Hematopoietic multipotent progenitor cell treated with erythropoietin and hydrocortisone succinate and interleukin-3 and kit ligand, for 15 days (in vitro differentiated cells): Measurements from ENCODE around the gene PGGHG.
"Not testable (repeated sequence)": the region's sequence is repeated elsewhere in the genome, so short reads cannot be mapped to it uniquely, and the experiment has no call there.

Experiments
- DNase-seq: peaks from one replicate; pipeline ENCODE4 v3.0.0-alpha.2; 2015; ENCODE audit warnings: low spot score

The PGGHG gene

GRCh38 chr11:330307-330693 is 41.4 kb downstream of the PGGHG start:
- no peak for DNase-seq

- DNase-seq, result no peak
Observed at GRCh38 chr11:330694-331357, 41.9 kb downstream of the PGGHG start.

DNA sequence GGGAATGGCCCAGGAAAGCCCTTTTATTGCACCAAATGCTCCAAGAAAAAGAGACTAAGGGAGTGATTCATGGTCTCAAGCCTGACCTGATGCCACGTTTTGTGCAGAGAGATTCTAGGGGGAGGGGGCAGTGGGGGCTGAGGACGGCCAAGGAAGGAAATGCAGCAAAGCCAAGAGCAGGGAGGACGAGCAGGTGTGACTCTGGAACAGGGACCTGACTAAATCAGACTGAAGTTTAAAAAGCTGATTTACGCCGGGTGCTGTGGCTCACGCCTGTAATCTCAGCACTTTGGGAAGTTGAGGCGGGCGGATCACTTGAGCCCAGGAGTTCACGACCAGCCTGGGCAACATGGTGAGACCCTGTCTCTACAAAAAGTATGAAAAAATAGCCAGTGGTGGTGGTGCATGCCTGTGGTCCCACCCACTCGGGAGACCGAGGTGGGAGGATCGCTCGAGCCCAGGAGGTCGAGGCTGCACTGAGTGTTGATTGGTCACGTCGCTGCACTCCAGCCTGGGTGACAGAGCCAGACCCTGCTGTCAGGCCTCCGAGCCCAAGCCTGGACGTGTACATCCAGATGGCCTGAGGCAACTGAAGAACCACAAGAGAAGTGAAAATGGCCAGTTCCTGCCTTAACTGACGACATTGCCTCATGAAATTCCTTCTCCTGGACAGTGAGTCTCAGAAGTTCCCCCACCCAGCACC is 42.6 kb downstream of the PGGHG start:
- DNase-seq, result no peak

GRCh38 chr11:332651-333480 is 43.9 kb downstream of the PGGHG start:
- no peak for DNase-seq

DNA sequence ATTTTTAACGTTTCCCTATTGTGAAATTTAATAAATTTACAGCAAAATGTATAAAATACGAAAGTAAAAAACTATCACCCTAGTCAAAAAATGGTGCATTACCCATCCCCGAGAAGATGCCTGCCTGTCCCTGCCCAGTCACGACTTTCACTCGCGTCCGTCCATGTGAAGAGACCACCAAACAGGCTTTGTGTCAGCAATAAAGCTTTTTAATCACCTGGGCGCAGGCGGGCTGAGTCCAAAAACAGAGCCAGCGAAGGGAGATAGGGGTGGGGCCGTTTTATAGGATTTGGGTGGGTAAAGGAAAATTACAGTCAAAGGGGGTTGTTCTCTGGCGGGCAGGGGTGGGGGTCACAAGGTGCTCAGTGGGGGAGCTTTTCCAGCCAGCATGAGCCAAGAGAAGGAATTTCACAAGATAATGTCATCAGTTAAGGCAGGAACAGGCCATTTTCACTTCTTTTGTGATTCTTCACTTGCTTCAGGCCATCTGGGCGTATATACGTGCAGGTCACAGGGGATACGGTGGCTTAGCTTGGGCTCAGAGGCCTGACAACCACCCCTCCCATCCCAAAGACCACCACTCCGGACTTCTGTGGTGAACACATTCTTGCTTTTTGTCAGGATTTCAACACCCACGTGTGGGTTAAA is 44.8 kb downstream of the PGGHG start:
- not testable (repeated sequence) for DNase-seq

GRCh38 chr11:334264-334994 is 45.5 kb downstream of the PGGHG start:
- no peak for DNase-seq

DNA sequence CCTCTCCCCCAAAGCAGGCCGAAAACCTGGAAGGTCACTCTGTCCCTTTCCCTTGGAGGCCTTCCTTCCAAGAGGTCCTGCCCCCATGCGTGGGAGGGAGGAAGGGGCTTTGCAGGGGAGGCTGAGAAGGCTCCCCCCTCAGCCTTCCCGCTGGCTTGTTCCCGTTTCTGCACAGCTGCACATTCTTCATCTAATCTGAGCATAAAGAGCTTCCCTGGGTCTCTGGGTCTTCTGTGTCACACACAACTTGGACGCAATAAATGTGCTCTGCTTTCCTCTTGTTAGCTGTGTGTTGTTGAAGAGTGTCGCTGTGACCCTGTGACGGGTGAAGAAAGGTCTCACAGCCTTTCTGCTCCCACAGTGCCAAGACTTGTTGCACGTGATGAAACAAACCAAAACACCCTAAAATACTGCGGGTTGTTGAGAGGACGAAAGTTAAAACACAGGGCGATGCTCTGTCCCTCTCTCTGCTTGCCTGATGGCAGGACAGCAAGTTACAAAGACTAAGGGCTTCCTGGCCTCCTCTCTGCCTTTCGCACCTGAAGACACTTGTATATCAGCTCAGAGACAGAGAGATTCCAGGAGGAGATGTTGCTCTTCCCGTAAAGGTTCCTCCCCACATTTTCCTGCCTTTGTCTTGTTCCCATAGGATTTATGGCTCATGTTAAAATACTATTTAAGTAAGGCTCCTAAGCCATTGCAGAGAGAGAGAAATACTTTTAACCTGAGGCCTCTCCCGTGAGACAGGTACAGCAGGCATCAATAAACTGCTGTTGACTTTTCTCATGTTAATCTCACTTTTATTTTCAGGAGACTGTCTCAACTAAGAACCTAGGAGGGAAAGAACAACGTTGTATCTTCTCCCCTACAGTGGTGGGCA is 47.1 kb downstream of the PGGHG start:
- DNase-seq, result no peak

GRCh38 chr11:336659-337198 is 47.8 kb downstream of the PGGHG start:
- DNase-seq, result no peak

- DNase-seq, result no peak
Observed at GRCh38 chr11:337711-338110, 48.8 kb downstream of the PGGHG start.

DNA sequence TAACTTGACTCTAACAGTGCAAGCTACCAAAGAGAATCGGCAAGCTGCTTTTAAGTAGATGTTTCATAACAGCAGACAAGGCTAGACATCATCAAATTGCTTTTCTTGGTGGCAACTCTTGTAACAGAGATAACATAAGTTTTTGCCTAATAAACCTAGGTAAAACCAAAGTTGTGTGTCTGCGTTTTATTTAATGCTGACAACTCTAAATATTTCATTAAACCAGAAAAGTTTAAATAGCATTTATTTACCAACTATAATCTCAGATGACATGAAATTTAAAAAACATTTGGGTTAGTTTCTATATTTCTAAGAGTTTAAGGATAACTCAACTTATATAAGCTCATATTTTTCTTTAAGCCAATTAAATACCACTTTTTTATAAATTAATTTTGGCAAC is 51.0 kb downstream of the PGGHG start:
- DNase-seq, result no peak

DNA sequence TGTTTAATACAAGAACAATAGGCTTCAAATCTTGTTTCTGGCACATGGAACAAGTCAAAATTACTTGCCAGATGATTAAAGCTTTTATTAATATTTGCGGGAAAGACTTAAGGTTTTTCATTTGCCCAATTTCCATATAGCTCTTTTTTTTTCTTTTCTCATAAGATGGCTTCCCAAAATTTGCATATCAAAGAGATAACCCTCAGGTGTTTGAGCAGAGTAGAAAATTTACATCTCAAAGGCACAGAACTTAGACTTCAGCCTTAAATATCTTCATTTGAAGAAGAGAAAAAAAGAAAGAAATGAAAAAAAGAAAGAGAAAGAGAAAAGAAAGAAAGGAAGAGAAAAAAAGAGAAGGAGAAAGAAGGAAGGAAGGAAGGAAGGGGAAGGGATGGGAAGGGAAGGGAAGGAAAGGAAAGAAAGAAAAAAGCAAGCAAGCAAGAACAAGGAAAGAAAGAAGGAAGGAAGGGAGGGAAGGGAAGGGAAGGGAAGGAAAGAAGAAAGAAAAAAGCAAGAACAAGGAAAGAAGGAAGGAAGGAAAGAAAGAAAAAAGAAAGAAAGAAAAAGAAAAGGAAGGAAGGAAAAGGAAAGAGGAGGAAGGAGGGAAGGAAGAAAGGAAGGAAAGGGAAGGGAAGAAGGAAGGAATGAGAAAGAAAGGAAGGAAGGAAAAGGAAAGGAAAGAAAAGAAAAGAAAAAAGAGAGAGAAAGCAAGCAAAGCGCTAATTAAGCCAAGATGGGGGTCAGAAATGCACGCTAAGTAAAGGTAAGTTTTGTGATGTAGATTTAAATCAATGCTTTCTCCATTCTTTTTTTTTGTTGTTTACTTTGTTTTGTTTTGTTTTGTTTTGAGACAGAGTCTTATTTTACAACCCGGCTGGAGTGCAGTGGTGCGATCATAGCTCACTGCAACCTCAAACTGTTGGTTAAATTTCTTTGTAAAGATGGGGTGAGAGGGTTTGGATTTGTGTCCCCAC is 51.9 kb downstream of the PGGHG start:
- DNase-seq, result no peak

DNA sequence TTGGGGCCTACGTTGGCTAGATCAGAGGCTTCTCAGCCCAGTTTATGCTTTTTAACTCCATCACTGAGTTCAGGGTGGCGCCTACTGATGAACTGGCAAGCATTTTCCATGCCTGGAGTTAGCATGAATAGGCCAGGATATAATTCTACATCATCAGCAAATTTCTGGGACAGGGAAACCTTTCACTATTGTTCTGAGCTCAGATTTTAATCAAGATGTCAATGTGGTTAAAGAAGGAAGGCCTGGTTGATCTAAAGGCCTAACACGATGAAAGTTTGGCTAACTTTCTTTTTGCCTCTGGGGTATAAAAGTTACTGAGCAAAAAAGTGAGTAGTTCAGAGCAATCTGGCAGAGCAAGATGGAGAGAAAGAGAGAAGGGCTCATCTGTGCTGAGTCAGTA is 53.4 kb downstream of the PGGHG start:
- no peak for DNase-seq

DNA sequence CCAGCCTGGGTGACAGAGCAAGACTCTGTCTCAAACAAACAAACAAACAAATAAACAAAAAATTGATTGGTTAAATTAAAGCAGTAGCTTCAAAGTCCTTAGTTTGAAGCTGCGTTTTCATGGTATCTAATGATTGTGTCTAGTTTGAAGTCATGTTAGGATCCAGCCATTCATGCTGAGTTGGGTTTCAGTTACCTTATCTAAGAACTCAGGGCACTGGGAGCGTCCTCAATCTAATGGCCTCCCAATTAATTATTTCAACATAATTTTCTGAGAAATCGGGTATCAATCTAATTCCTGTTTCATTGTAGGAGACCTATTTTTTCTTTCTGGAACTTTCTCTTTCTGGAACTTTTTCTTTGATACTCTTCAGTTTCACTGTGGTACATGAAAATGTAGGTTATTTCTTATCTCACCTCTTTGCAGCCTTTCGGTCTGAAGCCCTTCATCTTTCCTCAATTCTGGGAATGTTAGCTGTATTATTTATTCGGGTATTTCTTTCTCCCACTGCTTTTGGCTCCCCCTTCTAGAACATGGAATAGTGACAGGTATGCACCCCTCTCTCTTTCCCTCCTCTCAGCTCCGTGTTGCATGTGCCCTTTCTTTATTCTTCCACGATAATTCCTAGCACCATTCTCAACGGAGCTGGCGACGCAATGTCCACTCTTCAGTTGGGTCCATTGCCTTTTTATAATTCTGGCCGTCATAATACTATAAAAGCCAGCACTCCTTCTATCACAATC is 56.1 kb downstream of the PGGHG start:
- peak; percentile 18 for DNase-seq
